Karpas-422 (cell line): ENCODE results near the gene HRAS. TPM values are rescaled to one million over a fixed set of nuclear protein-coding genes. Genes with fewer than 3 reads are reported as not detected.

ENCODE experiments used
- DNase-seq: peaks from one replicate; pipeline ENCODE4 v3.0.0-alpha.2; 2015
- H2AFZ ChIP-seq: fragments of 200-600 bp; sonication (generic); 2 replicates; pipeline ENCODE4 v1.6.1; 2014; ENCODE audit warnings: antibody characterized with exemption, low read length, mixed read lengths
- H3K27ac ChIP-seq: fragments of 200-600 bp; sonication (generic); 2 replicates; pipeline ENCODE4 v1.5.1; 2014; ENCODE audit warnings: mild to moderate bottlenecking, low read length, moderate library complexity
- H3K27me3 ChIP-seq: fragments of 200-600 bp; sonication (generic); 2 replicates; pipeline ENCODE4 v1.6.1; 2014; ENCODE audit warnings: low read length, mixed read lengths
- H3K36me3 ChIP-seq: fragments of 200-600 bp; sonication (generic); 2 replicates; pipeline ENCODE4 v1.6.1; 2014; ENCODE audit warnings: low read length, mixed read lengths; ENCODE audit not compliant: insufficient read depth
- H3K4me1 ChIP-seq: fragments of 200-600 bp; sonication (generic); 2 replicates; pipeline ENCODE4 v1.6.1; 2014; ENCODE audit warnings: mild to moderate bottlenecking, low read length, mixed read lengths
- H3K4me2 ChIP-seq: fragments of 200-600 bp; sonication (generic); 2 replicates; pipeline ENCODE4 v1.6.1; 2014; ENCODE audit warnings: low read length, low read depth, mild to moderate bottlenecking; ENCODE audit not compliant: poor library complexity, severe bottlenecking
- H3K4me3 ChIP-seq: fragments of 200-600 bp; sonication (generic); 2 replicates; pipeline ENCODE4 v1.5.1; 2014; ENCODE audit warnings: mild to moderate bottlenecking, antibody characterized with exemption, low read length, mixed read lengths
- H3K79me2 ChIP-seq: fragments of 200-600 bp; sonication (generic); 2 replicates; pipeline ENCODE4 v1.6.1; 2014; ENCODE audit warnings: mild to moderate bottlenecking, low read length, mixed read lengths
- H3K9ac ChIP-seq: fragments of 200-600 bp; sonication (generic); 2 replicates; pipeline ENCODE4 v1.6.0; 2014; ENCODE audit warnings: low read length
- H3K9me2 ChIP-seq: fragments of 200-600 bp; sonication (generic), shearing (Covaris generic); replicated peaks from 2 replicates; pipeline ENCODE4 v1.6.0; 2014; ENCODE audit warnings: mild to moderate bottlenecking, low read length, moderate library complexity; ENCODE audit not compliant: insufficient read depth
- H3K9me3 ChIP-seq: fragments of 300-700, 200-600 bp; sonication (generic); 2 replicates; pipeline ENCODE4 v1.6.1; 2014; ENCODE audit warnings: low read length, mixed read lengths
- H4K20me1 ChIP-seq: fragments of 200-600 bp; sonication (generic); 2 replicates; pipeline ENCODE4 v1.6.1; 2014; ENCODE audit warnings: mild to moderate bottlenecking, antibody characterized with exemption, low read length, low read depth; ENCODE audit not compliant: insufficient read depth
- total RNA-seq: library from RNA; depleted of rRNA; stranded (reverse); fragments of >200 nt; shearing (Covaris generic); gene quantifications from 2 replicates; pipeline ENCODE4 v1.2.3, GENCODE V29; 2014; ENCODE audit warnings: low replicate concordance

The HRAS gene
- total RNA-seq, 1 experiment from 2014 or later: 8.5 TPM

GRCh38 chr11:501683-502287 lies 33.6 kb downstream of the HRAS start:
- Histone ChIP-seq H4K20me1 (no peaks in the 10 kb centered on the region), H3K27ac (no peak overlapping the region), H3K4me3 (no peak overlapping the region), H3K9me2 (no peaks in the 10 kb centered on the region), H2AFZ (no peak overlapping the region), H3K9ac (no peak overlapping the region), H3K9me3 (no peaks in the 10 kb centered on the region), H3K4me2 (no peak overlapping the region), H3K4me1 (peaks cover 23% of the 10 kb centered on the region), H3K27me3 (no peaks in the 10 kb centered on the region), H3K79me2 (peaks cover 37% of the 10 kb centered on the region), H3K36me3 (peaks cover 4% of the 10 kb centered on the region; the same call in 1 of the 2 replicates)
- DNase-seq: no peak

DNA sequence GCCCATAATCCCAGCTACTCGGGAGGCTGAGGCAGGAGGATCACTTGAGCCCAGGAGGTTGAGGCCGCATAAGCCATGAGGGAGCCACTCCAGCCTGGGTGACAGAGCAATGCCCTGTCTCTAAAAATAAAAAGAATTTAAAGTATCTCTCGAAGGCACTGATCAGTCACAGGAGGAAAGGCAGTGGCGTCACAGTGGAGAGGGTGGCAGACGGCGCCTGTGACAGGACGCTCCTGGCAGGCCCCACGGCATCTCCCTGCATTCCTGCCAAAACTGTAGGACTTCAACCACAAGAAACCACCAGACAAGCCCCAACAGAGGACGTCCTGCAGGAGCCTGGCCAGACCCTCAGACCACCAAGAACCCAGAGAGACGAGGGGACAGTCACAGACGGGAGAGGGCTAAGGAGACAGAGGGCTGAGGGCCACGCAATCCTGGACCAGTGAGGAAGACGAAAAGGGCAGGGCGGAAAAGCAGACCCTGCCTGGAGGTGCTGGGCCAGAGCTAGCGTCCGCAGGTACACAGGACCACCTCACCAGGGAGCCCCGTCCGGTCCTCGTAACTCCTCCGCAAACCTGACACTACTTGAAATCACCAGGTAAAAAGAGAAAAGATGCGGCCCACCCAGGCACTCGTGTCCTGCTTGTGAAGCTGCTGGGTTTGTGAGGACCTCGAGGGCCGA lies 34.2 kb downstream of the HRAS start:
- no peaks in the 10 kb centered on the region for H4K20me1 ChIP-seq

GRCh38 chr11:499201-500076 lies 35.9 kb downstream of the HRAS start:
- peaks cover 6% of the 10 kb centered on the region for H3K4me1 ChIP-seq
- H4K20me1 ChIP-seq: no peaks in the 10 kb centered on the region
- DNase-seq: no peak
- no peak overlapping the region for H3K4me3 ChIP-seq
- H3K36me3 ChIP-seq: peaks cover 4% of the 10 kb centered on the region; the same call in 1 of the 2 replicates
- H3K9me2 ChIP-seq: no peaks in the 10 kb centered on the region
- no peaks in the 10 kb centered on the region for H3K9me3 ChIP-seq
- no peaks in the 10 kb centered on the region for H3K27me3 ChIP-seq
- H3K4me2 ChIP-seq: no peak overlapping the region
- no peak overlapping the region for H3K27ac ChIP-seq
- H2AFZ ChIP-seq: no peak overlapping the region
- no peak overlapping the region for H3K9ac ChIP-seq
- peaks cover 16% of the 10 kb centered on the region for H3K79me2 ChIP-seq

More for the DNA sequence above, 34.2 kb downstream of the HRAS start:
- peaks cover 19% of the 10 kb centered on the region for H3K4me1 ChIP-seq
- no peak overlapping the region for H3K4me3 ChIP-seq
- no peaks in the 10 kb centered on the region for H3K9me2 ChIP-seq
- no peaks in the 10 kb centered on the region for H3K27me3 ChIP-seq
- no peak overlapping the region for H3K4me2 ChIP-seq
- H3K27ac ChIP-seq: no peak overlapping the region
- no peak overlapping the region for H3K9ac ChIP-seq
- H2AFZ ChIP-seq: no peak overlapping the region
- DNase-seq: no peak
- peaks cover 33% of the 10 kb centered on the region for H3K79me2 ChIP-seq
- peaks cover 4% of the 10 kb centered on the region; the same call in 1 of the 2 replicates for H3K36me3 ChIP-seq
- no peaks in the 10 kb centered on the region for H3K9me3 ChIP-seq

- no peaks in the 10 kb centered on the region for H4K20me1 ChIP-seq
- H3K79me2 ChIP-seq: peaks cover 7% of the 10 kb centered on the region
Measured at GRCh38 chr11:498297-499181, 36.8 kb downstream of the HRAS start.

GRCh38 chr11:497565-498296 lies 37.6 kb downstream of the HRAS start:
- H3K27ac ChIP-seq: no peak overlapping the region
- no peak overlapping the region for H2AFZ ChIP-seq
- no peaks in the 10 kb centered on the region for H4K20me1 ChIP-seq
- H3K4me3 ChIP-seq: no peak overlapping the region
- H3K9ac ChIP-seq: no peak overlapping the region
- H3K4me1 ChIP-seq: no peaks in the 10 kb centered on the region
- H3K79me2 ChIP-seq: peaks cover 3% of the 10 kb centered on the region; the same call in 1 of the 2 replicates
- DNase-seq: no peak
- H3K9me2 ChIP-seq: no peaks in the 10 kb centered on the region
- H3K9me3 ChIP-seq: no peaks in the 10 kb centered on the region
- H3K36me3 ChIP-seq: peaks cover 4% of the 10 kb centered on the region; the same call in 1 of the 2 replicates
- no peak overlapping the region for H3K4me2 ChIP-seq
- H3K27me3 ChIP-seq: no peaks in the 10 kb centered on the region

More at GRCh38 chr11:498297-499181, 36.8 kb downstream of the HRAS start:
- DNase-seq: no peak
- H3K36me3 ChIP-seq: peaks cover 4% of the 10 kb centered on the region; the same call in 1 of the 2 replicates
- no peak overlapping the region for H3K27ac ChIP-seq
- no peak overlapping the region for H3K4me3 ChIP-seq
- H3K9ac ChIP-seq: no peak overlapping the region
- H2AFZ ChIP-seq: no peak overlapping the region
- no peaks in the 10 kb centered on the region for H3K4me1 ChIP-seq
- no peaks in the 10 kb centered on the region for H3K9me2 ChIP-seq
- H3K4me2 ChIP-seq: no peak overlapping the region
- H3K9me3 ChIP-seq: no peaks in the 10 kb centered on the region
- no peaks in the 10 kb centered on the region for H3K27me3 ChIP-seq

DNA sequence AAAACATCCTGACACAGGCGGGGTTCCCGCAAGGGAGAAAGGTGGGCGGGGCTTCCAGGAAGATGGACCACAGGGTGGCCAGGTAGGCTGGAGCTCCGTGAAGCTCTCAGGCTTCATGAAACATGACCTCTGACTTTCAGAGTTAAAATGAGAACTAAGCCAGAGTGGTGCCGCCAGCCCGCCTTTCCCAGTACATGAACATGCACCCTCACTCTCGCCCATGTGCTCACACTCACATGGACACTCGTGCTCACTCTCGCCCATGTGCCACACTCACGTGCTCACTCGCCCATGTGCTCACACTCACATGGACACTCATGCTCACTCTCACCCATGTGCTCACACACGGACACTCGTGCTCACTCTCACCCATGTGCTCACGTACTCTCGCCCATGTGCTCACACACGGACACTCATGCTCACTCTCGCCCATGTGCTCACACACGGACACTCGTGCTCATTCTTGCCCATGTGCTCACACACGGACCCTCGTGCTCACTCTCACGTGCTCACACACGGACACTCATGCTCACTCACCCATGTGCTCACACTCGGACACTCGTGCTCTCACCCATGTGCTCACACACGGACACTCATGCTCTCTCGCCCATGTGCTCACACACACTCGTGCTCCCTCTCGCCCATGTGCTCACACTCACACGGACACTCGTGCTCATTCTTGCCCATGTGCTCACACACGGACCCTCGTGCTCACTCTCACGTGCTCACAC lies 38.4 kb downstream of the HRAS start:
- H2AFZ ChIP-seq: no peak overlapping the region
- no peaks in the 10 kb centered on the region for H3K79me2 ChIP-seq
- DNase-seq: no peak
- no peak overlapping the region for H3K4me3 ChIP-seq
- H3K27me3 ChIP-seq: no peaks in the 10 kb centered on the region
- H3K36me3 ChIP-seq: peaks cover 4% of the 10 kb centered on the region; the same call in 1 of the 2 replicates
- H4K20me1 ChIP-seq: no peaks in the 10 kb centered on the region
- no peak overlapping the region for H3K4me2 ChIP-seq
- H3K9me2 ChIP-seq: no peaks in the 10 kb centered on the region
- no peaks in the 10 kb centered on the region for H3K9me3 ChIP-seq
- H3K9ac ChIP-seq: no peak overlapping the region
- H3K4me1 ChIP-seq: no peaks in the 10 kb centered on the region
- no peak overlapping the region for H3K27ac ChIP-seq

- no peak overlapping the region for H2AFZ ChIP-seq
- H3K27ac ChIP-seq: no peak overlapping the region
- peaks cover 4% of the 10 kb centered on the region; the same call in 1 of the 2 replicates for H3K36me3 ChIP-seq
- H3K9me2 ChIP-seq: no peaks in the 10 kb centered on the region
- H3K27me3 ChIP-seq: no peaks in the 10 kb centered on the region
- no peak overlapping the region for H3K4me3 ChIP-seq
- no peaks in the 10 kb centered on the region for H3K9me3 ChIP-seq
- H3K79me2 ChIP-seq: no peaks in the 10 kb centered on the region
- H3K9ac ChIP-seq: no peak overlapping the region
- no peaks in the 10 kb centered on the region for H3K4me1 ChIP-seq
- no peak for DNase-seq
- no peak overlapping the region for H3K4me2 ChIP-seq
- H4K20me1 ChIP-seq: no peaks in the 10 kb centered on the region
Measured at GRCh38 chr11:495537-495931, 39.8 kb downstream of the HRAS start.
